LNCAP (cell line): ENCODE measurements around the gene DUT.

Experiments
- CTCF ChIP-seq: fragments of 450-650 bp; IDR thresholded peaks from 2 replicates; pipeline ENCODE4 v1.5.1; 2017; ENCODE audit warnings: mild to moderate bottlenecking

The DUT gene

GRCh38 chr15:48373821-48374451, 42.7 kb downstream of the DUT start:
- no peak for TF ChIP-seq CTCF

GRCh38 chr15:48374472-48374871, 43.2 kb downstream of the DUT start:
- TF ChIP-seq CTCF = no peak

GRCh38 chr15:48375767-48376166, 44.5 kb downstream of the DUT start:
- TF ChIP-seq CTCF = no peak

GRCh38 chr15:48380198-48380597, 49.0 kb downstream of the DUT start:
- TF ChIP-seq CTCF = no peak

GRCh38 chr15:48381861-48382260, 50.6 kb downstream of the DUT start:
- no peak for TF ChIP-seq CTCF

GRCh38 chr15:48383031-48383430, 51.8 kb downstream of the DUT start:
- no peak for TF ChIP-seq CTCF

GRCh38 chr15:48384616-48385015, 53.4 kb downstream of the DUT start:
- no peak for TF ChIP-seq CTCF
